ENCODE results near the gene RCC2.

RCC2 gene

GRCh38 chr1:17359031-17359430 lies 80.4 kb downstream of the RCC2 start:
- TF ChIP-seq CTCF (IDR thresholded peaks at IDR 0.05; ENCODE audit: low read depth, low read length), result no peak
- H3K4me3 ChIP-seq (ENCODE audit: low read depth, low read length), result no peak overlapping the region

- no peak for TF ChIP-seq CTCF (IDR thresholded peaks at IDR 0.05; ENCODE audit: low read depth, low read length)
- H3K4me3 ChIP-seq (ENCODE audit: low read depth, low read length), result no peak overlapping the region
These were observed 80.9 kb downstream of the RCC2 start for GRCh38 chr1:17358557-17358956.

All from WI38 (cell line).